MCF 10A (cell line): ENCODE measurements around the gene SLC4A1AP. TPM values are rescaled to one million over a fixed set of nuclear protein-coding genes. Genes with fewer than 3 reads are reported as not detected.

Source experiments
- BruUV-seq: library from RNA; stranded (reverse); fragments of 400-500 nt; replicated peaks from 2 replicates; lab custom pipeline; 2021; lab: Mats Ljungman, UMichigan
- CTCF ChIA-PET: fragments of 300-600 bp; sonication (Branson Sonifier 250); formaldehyde crosslinking; extraction: SDS; loops from one replicate; lab custom pipeline; 2021; ENCODE audit warnings: antibody characterized with exemption, inconsistent platforms; lab: Yijun Ruan, JAX
- POLR2A ChIA-PET: fragments of 300-600, 350-650 bp; sonication (Branson Sonifier 250); formaldehyde crosslinking; extraction: SDS; loops from one replicate; lab custom pipeline; 2020; ENCODE audit warnings: antibody characterized with exemption, inconsistent platforms; lab: Yijun Ruan, JAX
- DNase-seq: peaks from one replicate; pipeline ENCODE4 v3.0.0-alpha.2; 2018; ENCODE audit not compliant: unreplicated experiment
- H3K27ac Mint-ChIP-seq: one replicate; pipeline ENCODE4 v1.8.0; 2022; ENCODE audit warnings: mild to moderate bottlenecking, low read depth, mixed read lengths; ENCODE audit not compliant: unreplicated experiment
- H3K27me3 Mint-ChIP-seq: one replicate; pipeline ENCODE4 v1.8.0; 2022; ENCODE audit warnings: mixed read lengths; ENCODE audit not compliant: insufficient read depth, unreplicated experiment
- H3K36me3 Mint-ChIP-seq: one replicate; pipeline ENCODE4 v1.8.0; 2022; ENCODE audit warnings: mild to moderate bottlenecking, moderate library complexity, mixed read lengths; ENCODE audit not compliant: insufficient read depth, unreplicated experiment
- H3K4me1 Mint-ChIP-seq: one replicate; pipeline ENCODE4 v1.8.0; 2022; ENCODE audit warnings: mixed read lengths; ENCODE audit not compliant: insufficient read depth, unreplicated experiment
- H3K4me3 Mint-ChIP-seq: one replicate; pipeline ENCODE4 v1.8.0; 2022; ENCODE audit warnings: mild to moderate bottlenecking, moderate library complexity, mixed read lengths; ENCODE audit not compliant: unreplicated experiment
- H3K9me3 Mint-ChIP-seq: one replicate; pipeline ENCODE4 v1.8.0; 2022; ENCODE audit warnings: mixed read lengths; ENCODE audit not compliant: unreplicated experiment
- intact Hi-C: fragments of 100-400 bp; cut with micrococcal nuclease; formaldehyde crosslinking; loops from 2 replicates; pipeline ENCODE4 v1.14.1; 2022
- total RNA-seq: library from RNA; stranded (reverse); gene quantifications from 2 replicates; pipeline ENCODE4 v1.2.3, GENCODE V29; 2022
- TF ChIP-seq, protein P1 (sequence below): fragments of 200-600 bp; IDR thresholded peaks from one replicate; pipeline ENCODE4 v1.8.0; 2022; ENCODE audit warnings: antibody characterized with exemption, mild to moderate bottlenecking; ENCODE audit not compliant: unreplicated experiment

SLC4A1AP gene
- total RNA-seq, 1 experiment from 2014 or later, result 24.3 TPM

DNA sequence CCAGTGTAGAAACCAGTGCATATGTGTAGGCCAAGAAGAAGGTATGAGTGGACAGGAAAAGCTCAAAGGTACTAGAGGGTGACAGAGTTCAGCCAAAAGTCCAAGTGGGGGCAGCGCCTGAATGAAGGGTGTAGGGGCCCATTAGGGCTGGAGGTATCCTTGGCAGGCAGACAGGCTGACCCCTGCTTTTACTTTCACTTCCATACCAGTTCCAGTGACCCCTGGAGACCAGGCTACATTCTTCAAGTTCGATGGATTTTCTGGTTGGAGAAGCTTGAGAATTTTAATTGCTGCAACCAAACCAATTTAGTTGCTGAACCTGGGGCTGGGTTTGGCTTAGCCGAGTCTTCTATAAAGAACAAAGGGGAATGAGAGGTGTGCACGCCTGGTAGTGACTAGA lies 65.5 kb downstream of the SLC4A1AP start:
- Mint-ChIP-seq H3K36me3 (no peaks in the 10 kb centered on the region), H3K27ac (no peak overlapping the region), H3K9me3 (no peaks in the 10 kb centered on the region), H3K4me1 (peaks cover 8% of the 10 kb centered on the region), H3K4me3 (no peak overlapping the region), H3K27me3 (no peaks in the 10 kb centered on the region)
- no peak for DNase-seq
- ChIA-PET CTCF (interaction anchor here (0.6 to 1.0 kb wide), 4 partner anchors 24 to 669 kb away, joined by 3 to 5 read pairs (median 3); no protein-coding TSS in a partner anchor), POLR2A (interaction anchor here (0.6 to 1.3 kb wide), 2 partner anchors 161 to 162 kb away, joined by 3 to 4 read pairs; no protein-coding TSS in a partner anchor)
- intact Hi-C loops, result no loop called here
- no TSS peak for BruUV-seq
- TF ChIP-seq, protein P1, sequence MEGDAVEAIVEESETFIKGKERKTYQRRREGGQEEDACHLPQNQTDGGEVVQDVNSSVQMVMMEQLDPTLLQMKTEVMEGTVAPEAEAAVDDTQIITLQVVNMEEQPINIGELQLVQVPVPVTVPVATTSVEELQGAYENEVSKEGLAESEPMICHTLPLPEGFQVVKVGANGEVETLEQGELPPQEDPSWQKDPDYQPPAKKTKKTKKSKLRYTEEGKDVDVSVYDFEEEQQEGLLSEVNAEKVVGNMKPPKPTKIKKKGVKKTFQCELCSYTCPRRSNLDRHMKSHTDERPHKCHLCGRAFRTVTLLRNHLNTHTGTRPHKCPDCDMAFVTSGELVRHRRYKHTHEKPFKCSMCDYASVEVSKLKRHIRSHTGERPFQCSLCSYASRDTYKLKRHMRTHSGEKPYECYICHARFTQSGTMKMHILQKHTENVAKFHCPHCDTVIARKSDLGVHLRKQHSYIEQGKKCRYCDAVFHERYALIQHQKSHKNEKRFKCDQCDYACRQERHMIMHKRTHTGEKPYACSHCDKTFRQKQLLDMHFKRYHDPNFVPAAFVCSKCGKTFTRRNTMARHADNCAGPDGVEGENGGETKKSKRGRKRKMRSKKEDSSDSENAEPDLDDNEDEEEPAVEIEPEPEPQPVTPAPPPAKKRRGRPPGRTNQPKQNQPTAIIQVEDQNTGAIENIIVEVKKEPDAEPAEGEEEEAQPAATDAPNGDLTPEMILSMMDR, result no peak

DNA sequence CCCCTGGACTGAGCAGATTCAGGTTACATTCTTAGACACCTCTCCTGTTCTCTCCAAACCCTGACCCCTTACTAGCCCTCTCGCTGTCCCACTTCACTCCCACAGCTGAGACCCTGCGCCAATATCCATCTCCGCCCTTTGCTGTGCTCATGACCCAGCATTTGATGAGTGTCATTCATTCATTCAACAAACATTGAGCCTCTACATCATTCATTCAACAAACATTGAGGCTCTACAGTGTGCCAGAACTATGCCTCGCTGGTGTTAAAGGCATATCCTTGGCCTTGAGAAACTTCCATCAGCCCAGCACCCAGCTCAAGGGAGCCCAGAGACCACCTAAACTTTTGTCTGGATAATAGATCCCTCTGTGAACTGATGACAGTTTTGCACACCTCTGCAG lies 65.9 kb downstream of the SLC4A1AP start:
- H3K4me1 Mint-ChIP-seq, result peaks cover 8% of the 10 kb centered on the region
- ChIA-PET CTCF (interaction anchor here (0.6 to 1.5 kb wide), 4 partner anchors 9 to 669 kb away, joined by 3 to 5 read pairs (median 4); no protein-coding TSS in a partner anchor), POLR2A (interaction anchor here (1.3 to 2.9 kb wide), 3 partner anchors 9 to 661 kb away, joined by 3 to 16 read pairs (median 4); no protein-coding TSS in a partner anchor)
- intact Hi-C loops, result no loop called here
- no peak for DNase-seq
- TF ChIP-seq, protein P1, result no peak
- no peaks in the 10 kb centered on the region for H3K27me3 Mint-ChIP-seq
- H3K4me3 Mint-ChIP-seq, result no peak overlapping the region
- no peaks in the 10 kb centered on the region for H3K9me3 Mint-ChIP-seq
- no peak overlapping the region for H3K27ac Mint-ChIP-seq
- BruUV-seq, result no TSS peak
- H3K36me3 Mint-ChIP-seq, result no peaks in the 10 kb centered on the region

DNA sequence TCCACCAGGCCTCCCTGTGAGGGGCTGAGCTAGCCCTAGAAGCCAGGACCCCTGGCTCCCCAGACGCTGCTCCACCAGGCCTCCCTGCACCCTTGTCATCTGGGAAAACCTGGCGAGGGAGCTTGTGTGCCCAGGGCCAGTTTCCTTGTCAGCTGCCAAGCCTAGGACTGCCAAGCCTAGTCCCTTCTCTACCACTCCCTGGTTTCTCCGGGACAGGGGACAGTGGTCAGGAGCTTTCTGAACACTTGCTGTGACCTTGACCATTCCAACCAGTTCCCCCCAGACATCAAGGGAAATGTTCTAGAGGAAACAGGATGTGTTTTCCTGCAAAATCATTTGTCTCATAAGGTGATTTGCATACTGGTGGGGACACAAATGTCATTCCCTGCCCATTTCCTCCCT lies 66.6 kb downstream of the SLC4A1AP start:
- CTCF ChIA-PET, result interaction anchor here (0.7 to 1.5 kb wide), 2 partner anchors 10 to 434 kb away, joined by 3 to 4 read pairs; no protein-coding TSS in a partner anchor

DNA sequence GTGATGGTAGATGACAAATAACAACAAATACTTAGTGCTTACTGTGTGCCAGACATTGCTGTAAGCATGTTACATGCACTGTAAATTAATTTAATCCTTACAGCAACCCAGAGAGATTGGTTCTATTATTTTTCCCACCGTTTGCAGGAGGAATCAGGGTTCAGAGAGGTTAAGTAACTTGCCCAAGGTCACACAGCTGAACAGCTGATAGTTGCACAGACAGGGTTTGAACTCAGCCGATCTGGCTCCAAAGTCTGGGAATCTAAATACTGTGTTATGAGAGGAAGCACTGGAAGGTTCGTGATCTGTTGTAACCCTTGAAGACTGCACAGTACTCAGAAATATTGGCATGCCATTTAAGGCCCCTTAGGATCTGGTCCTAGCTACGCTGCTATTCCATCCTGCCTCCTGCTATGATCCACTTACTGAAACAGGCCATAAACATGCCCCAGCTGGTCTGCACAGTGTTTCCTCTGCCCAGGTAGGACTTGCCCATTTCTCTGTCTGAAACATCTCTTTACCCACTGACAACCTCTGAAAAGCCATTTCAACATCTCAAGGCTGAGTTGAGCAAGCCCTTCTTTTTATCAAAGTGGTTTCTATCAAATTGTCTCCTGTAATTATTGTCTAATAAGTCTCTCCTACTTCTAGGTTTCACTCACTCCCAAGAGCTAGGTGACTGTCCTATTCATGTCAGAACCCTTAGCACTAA lies 67.4 kb downstream of the SLC4A1AP start:
- CTCF ChIA-PET, result interaction anchor here (1.5 to 2.3 kb wide), 2 partner anchors 8 to 11 kb away, joined by 4 to 11 read pairs; no protein-coding TSS in a partner anchor
- Mint-ChIP-seq H3K4me3 (no peak overlapping the region), H3K36me3 (no peaks in the 10 kb centered on the region), H3K9me3 (no peaks in the 10 kb centered on the region), H3K27ac (peak overlapping the region; percentile 50), H3K27me3 (no peaks in the 10 kb centered on the region), H3K4me1 (peaks cover 8% of the 10 kb centered on the region)
- intact Hi-C loops, result no loop called here
- DNase-seq, result peak; percentile 48
- POLR2A ChIA-PET, result interaction anchor here (0.7 to 2.9 kb wide), 9 partner anchors 11 to 679 kb away, joined by 3 to 16 read pairs (median 3); no protein-coding TSS in a partner anchor
- BruUV-seq, result no TSS peak
- TF ChIP-seq, protein P1, result no peak

More for the DNA sequence above, 66.6 kb downstream of the SLC4A1AP start:
- TF ChIP-seq, protein P1, result no peak
- Mint-ChIP-seq H3K27ac (no peak overlapping the region), H3K4me1 (peaks cover 8% of the 10 kb centered on the region), H3K4me3 (no peak overlapping the region), H3K36me3 (no peaks in the 10 kb centered on the region), H3K27me3 (no peaks in the 10 kb centered on the region), H3K9me3 (no peaks in the 10 kb centered on the region)
- no TSS peak for BruUV-seq
- POLR2A ChIA-PET, result interaction anchor here (0.7 to 2.9 kb wide), 5 partner anchors 10 to 680 kb away, joined by 3 to 16 read pairs (median 3); no protein-coding TSS in a partner anchor
- DNase-seq, result no peak
- intact Hi-C loops, result no loop called here
